Measurements from ENCODE around the gene DSTYK.
"Not testable (repeated sequence)": the region's sequence is repeated elsewhere in the genome, so short reads cannot be mapped to it uniquely, and the experiment has no call there.

Gene DSTYK

DNA sequence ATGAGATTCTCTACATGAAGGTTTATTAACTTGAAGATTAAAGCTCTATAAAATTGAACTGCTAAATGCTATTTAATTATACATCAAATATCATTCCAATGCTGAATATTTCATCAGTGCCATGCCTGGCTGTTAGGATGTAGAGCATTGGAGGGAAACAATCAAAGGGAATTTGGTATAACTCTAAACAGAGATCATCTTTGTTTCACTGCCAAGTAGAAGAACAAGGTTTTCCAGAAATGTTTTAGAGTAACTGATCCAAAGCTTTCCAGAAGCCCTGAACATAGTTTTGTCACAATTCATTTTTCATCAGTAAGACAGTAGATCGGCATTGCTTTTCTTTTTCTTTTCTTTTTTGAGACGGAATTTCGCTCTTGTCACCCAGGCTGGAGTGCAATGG, 5.9 kb upstream of the DSTYK start:
- no peak for DNase-seq

DNA sequence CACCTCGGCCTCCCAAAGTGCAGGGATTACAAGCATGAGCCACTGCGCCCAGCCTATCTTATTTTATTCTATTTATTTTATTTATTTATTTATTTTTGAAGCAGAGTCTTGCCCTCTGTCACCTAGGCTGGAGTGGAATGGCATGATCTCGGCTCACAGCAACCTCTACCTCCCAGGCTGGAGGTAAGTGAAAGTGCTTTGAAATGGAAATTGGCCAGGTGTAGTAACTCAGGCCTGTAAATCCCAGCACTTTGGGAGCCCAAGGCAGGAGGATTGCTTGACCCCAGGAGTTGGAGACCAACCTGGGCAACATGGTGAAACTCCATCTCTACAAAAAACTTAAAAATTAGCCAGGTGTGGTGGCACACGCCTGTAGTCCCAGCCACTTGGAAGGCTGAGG, 5.1 kb upstream of the DSTYK start:
- no peak for DNase-seq

DNA sequence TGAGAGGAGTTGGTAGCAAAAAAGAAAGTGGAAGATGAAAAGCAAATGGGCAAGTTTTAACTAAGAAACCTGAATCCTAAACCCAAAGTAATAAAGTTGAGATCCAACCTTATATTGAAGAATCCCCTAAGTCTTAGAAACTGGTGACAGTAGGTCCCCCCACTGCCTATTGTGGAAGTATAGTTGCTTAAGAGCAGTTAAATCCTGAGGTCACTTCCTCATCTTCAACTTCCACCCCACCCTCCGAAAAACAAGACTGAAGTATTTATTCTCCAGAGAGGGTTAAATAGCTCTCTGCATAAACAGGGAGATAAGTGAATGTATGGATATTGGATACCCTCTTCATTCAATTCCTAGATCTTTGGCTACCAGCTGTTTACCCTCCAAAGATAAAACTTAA, 3.3 kb upstream of the DSTYK start:
- no peak for DNase-seq

DNA sequence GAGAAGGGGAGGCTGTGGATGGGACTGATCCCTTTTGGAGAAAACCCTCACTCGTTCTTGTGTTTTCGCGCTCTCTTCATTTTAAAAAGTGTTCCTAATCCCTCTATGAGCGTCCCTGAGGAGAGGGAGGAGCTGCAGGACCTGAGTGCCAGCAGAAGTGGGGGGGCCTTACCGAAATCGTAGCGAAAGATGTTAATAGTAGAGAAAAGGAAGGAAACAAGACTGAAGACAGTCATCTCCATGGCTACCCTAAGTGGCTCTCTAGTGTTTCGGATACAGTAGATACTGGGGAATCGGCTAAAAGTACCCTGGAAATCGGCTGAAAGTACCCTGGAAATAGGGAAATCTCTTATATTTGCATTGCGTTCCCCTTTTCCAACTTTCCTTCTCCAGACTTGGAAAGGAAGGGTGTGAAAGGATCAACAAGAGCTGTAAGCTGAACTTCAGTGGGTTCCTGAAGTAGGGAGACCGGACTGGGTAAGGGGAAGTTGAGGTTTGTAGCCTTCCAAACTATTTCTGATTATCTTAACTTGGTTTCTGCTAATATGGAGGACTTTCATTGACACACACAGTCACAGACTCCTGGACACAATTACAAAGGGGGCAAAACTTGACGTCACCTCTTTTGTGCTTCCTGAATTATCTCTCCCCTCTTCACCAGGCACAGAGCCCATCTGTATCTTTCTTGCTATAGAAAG, 486 bp upstream of the DSTYK start:
- no peak for DNase-seq

DNA sequence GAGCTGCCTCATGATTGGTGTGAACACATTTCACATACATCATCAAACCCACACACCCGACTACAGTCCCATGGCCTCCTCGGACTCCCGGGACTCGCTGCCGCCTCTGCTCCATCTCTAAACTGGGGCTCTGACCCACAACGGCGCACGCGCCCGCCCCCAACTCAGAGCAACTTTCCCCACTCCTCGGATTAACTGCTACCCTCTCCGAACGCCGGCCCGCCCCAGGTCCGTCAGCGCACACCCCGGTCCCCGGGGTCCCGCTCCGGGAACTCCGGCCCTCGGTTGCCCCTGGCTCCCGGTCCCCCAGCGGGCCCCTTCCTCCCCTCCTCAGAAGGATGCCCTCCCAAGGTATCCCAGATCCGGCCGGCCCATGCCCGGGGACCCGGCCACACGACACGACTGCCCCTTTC, 740 bp downstream of the DSTYK start:
- DNase-seq, result no peak

DNA sequence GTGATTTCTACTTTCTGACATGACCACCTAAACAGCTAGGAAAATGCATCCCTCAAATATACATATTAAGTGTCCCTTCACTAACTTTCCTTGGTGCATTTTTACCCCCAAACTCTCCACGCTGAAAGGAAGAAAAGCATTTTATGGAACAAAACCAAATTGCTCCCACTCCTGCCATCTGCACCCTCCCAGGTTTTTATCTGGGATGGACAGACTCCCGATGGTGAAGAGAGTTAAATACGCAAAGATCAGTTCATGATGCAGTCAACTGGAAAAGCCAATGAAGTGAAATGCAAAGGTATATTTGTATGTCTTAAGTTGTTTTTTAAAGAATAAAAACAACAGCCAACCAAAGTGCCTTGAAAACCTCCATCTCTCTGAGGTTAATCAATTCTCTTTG, 2.7 kb downstream of the DSTYK start:
- DNase-seq, result no peak

- no peak for DNase-seq
These were observed 6.4 kb downstream of the DSTYK start for GRCh38 chr1:205205055-205205454.

DNA sequence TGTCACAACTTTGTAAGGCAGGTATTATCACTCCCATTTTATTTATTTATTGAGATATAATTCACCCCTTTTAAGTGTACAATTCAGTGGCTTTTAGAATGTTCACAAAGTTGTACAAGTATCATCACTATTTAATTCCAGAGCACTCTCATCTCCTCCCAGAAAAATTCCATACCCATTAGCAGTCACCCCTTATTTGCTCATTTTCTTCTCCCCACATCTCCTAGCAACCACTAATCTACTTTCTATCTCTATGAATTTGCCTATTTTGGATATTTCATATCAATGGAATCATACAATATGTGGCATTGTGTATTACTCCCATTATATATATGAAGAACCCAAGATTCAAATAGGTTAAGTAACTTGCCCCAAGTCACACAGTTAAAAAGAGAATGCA, 7.0 kb downstream of the DSTYK start:
- DNase-seq, result no peak

DNA sequence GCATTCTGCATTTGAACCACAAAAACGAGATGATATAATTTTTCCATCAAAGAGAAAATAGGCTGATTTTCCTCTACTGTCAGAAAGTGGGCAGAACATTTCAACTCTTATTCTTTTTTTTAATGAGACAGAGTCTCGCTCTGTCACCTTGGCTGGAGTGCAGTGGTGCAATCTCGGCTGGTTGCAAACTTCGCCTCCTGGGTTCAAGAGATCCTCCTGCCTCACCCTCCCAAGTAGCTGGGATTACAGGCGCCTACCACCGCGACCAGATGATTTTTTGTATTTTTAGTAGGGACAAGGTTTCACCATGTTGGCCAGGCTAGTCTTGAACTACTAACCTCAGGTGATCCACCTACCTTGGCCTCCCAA, 11.6 kb downstream of the DSTYK start:
- DNase-seq, result no peak

DNA sequence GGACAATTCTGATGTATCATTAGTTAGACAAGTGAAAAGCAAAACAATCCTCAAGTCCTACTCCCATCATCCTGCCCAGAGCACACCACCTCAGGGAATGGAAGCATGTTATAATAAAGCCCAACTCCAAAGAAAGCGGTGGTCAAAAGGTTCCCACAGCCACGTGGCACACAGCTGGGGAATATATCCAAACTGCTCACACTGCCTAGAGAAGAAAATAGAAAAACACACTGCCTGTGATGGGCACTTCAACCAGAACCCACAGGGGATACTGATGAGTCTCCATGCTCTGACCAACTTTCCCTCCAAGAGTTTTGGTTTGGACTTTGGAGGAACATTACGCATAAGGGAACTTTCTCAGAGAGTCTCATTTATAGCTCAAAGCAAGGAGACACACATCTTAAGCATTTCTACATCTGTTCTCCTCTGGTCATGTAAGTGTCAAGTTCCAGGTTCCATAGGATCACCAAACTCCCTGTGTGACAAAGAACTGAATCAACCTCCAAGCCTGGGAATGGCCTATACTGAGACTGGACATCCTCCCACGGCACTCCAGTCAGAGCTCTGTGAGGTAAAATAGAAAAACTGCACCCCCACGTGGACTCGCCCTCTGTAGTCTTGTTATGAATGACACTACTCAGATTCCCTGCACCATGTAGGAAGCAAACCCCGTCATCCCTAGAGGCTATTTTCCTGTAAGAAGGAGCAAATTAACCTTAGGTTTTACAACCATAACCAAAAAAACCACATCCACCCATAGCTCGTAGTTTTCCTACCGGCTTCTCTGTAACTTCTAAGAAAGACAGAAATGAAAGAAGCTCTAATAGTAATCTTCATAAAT, 12.2 kb downstream of the DSTYK start:
- DNase-seq, result no peak

- no peak for DNase-seq
These were observed 19.2 kb downstream of the DSTYK start for GRCh38 chr1:205192287-205192686.

DNA sequence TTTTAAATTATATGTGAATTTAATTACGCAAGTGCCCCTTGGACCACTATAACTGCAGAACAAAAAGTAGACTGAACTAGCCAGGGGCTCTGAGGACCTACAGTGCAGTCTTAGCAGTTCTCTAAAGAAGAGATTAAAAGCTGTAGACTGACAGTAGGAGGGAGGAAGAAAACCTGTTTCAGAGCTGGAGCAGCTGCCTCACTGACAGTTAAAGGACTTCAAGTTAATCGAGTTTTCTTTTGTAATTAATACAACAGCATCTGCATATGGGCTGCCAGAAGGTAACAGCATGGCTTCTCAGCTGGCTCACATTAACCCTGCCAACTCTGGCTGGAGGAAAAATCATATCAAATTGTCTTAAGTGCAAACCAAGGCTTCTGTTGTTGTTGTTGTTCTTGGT, 19.9 kb downstream of the DSTYK start:
- no peak for DNase-seq

DNA sequence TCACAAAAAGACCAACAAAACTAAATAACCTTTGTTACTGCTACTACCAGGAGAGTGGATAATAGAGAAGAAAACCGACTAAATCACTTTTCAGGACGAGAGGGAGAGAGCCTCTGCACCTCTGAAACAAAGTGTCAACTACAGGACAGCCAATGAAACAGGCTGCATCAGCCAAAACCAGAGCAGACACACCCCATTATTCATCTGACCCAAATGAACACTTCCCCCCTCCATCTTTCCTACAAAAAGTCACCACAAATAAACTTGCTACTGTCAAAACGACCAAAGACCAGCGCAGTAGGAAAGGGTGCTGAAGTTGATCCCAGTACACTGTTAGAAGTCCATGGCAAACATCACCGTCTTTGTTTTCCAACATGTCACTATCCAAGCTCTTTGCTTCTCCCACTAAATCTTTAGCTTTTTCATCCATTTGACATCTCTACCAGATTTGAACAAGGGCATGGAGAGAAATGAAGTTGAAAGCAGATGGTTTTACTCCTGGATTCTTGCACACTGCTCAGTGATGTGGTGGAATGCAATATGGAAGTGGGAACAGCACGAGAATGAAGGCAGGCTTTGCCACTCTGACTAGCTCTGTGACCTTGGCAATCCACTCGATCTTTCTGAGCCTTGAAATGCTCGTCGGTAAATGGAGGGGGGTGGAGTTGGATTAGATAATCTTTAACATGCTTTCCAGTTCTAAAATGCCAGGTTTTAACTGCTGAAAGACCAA, 20.5 kb downstream of the DSTYK start:
- no peak for DNase-seq

GRCh38 chr1:205189131-205189530, 22.4 kb downstream of the DSTYK start:
- DNase-seq, result no peak

DNA sequence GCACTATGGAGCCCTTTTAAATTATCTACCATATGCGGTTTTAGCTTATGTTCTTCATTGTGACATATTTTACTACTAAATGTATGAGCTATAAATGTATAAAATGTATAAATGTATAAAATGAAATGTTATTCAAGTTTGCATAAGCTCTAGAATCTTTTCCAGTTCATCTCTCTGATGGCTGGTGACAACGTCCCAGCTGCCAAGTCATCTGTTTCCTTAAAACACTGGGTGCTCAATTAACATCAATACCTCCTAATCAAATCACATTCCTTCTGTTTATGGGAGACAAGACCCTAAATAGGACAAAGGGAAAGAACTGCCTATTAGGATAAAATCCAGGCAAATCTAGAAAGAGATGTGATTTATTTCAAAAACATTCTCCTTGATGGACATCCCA, 22.9 kb downstream of the DSTYK start:
- no peak for DNase-seq

DNA sequence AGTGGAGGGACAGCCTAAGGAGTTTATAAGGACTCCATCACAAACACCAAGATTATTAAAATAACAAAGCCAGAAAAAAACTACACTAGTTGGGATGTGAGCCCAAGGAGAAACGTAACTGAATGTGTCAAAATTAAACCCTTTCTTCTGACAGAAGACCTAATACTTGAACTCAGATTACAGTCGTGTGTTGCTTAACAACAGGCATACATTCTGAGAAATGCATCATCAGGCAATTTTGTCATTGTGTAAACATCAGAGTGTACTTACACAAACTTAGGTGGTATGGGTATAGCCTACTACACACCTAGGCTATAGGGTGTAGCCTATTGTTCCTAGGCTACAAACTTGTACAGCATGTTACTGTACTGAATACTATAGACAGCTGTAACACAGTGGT, 23.4 kb downstream of the DSTYK start:
- DNase-seq, result no peak

DNA sequence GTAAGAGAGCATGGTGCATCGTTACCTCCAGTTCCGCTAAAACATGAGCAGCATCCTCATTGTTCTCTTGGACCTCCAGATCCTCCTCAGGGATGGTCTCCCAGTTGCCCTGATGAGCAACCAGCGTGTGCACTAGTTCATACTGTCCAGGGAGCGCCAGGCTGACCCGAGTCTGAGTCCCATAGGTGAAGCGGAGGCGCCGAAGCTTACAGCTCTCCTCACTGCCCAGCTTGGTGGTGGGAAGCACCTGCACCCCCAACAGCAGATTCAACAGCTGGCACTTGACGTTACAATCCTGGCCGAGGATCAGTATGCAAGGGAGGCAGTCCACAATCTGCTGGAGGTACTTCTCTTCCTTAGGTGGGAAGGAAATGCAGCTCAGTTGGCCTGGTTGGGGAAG, 24.1 kb downstream of the DSTYK start:
- no peak for DNase-seq

- DNase-seq, result no peak
These were observed 25.3 kb downstream of the DSTYK start for GRCh38 chr1:205186191-205186590.

- no peak for DNase-seq
These were observed 27.7 kb downstream of the DSTYK start for GRCh38 chr1:205183676-205184335.

DNA sequence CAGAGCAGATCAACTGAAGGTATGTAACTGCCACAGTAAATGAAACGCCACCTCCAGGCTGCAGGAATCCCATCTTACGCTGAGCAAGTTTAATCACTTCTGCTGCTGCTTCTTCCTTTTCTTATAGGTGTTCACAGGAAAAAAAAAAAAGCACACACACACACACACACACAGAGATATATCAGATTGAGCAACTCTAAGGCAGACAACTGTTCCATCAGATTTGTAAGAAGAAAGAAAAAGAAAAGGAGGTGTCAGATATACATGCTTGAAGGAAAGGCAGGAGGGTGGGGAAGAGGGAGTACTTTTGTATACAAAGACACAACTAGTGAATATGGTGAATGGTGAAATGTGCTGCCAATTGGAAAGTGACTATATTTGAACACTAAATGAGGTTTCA, 28.6 kb downstream of the DSTYK start:
- DNase-seq, result no peak

DNA sequence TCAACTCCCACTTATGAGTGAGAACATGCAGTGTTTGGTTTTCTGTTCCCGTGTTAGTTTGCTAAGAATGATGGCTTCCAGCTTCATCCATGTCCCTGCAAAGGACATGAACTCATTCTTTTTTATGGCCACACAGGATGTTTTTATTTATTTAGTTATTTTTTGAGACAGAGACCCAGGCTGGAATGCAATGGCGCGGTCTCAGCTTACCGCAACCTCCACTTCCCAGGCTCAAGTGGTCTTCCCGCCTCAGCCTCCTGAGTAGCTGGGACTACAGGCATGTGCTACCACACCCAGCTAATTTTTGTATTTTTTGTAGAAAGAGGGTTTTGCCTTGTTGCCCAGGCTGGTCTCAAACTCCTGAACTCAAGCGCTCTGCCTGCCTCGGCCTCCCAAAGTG, 31.2 kb downstream of the DSTYK start:
- DNase-seq, result not testable (repeated sequence)

DNA sequence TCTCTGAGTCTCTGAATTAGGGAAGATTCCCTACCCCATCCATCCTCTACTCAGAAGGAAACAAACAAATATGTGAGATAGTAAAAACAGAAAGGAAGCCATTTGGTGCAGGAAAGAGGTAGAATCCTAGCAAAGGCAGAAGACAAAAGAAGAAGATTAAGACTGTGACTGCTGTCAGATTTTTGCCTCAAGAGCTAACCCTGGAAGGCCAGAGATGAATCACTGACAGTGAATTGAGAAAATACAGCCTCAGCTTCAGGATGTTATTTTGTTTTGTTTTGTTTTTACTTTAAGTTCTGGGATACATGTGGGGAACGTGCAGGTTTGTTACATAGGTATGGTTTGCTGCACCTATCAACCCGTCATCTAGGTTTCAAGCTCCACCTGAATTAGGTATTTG, 31.7 kb downstream of the DSTYK start:
- DNase-seq, result no peak

DNA sequence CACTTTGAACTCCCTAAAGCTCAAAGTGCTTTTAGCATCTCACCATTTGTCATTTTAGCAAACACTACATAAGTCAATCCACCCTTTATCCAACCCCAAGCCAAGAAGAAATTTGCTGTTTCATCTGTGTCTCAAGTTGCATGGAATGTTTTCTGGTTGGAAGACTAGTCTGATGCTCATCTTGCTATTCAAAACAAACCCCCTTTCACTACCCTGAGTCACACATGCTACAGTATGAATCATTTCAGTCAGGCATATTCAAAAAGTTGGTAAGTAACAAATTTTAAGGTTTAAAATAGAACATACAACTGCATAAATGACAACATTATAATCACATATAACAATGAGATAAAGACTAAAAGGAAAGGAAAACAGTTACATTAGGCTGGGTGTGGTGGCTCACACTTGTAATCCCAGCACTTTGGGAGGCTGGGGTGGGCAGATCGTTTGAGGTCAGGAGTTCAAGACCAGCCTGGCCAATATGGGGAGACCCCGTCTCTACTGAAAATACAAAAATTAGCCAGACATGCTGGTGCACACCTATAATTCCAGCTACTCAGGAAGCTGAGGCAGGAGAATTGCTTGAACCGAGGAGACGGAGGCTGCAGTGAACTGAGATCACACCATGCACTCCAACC, 38.7 kb downstream of the DSTYK start:
- DNase-seq, result no peak
